ENCODE data around the gene ZNF280B. TPM values are rescaled to one million over a fixed set of nuclear protein-coding genes. Genes with fewer than 3 reads are reported as not detected.
"Not testable (repeated sequence)": the region's sequence is repeated elsewhere in the genome, so short reads cannot be mapped to it uniquely, and the experiment has no call there.

Gene ZNF280B
- total RNA-seq, 2 experiments from 2014 or later = 2.4 to 2.7 TPM

DNA sequence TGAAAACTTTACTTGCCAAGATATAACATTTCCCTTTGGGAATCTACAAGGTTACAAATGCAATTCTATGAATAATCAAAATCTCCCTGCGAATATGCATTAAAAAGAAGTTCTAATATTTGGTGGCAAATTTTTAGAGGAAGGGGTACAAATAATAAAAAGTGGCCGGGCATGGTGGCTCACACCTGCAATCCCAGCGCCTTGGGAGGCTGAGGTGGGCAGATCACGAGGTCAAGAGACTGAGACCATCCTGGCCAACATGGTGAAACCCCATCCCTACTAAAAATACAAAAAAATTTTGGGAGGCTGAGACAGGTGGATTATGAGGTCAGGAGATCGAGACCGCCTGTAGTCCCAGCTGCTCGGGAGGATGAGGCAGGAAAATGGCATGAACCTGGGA, 47.0 kb downstream of the ZNF280B start:
- DNase-seq = no peak
- H3K4me1 Mint-ChIP-seq = no peaks in the 10 kb centered on the region
- H3K27ac Mint-ChIP-seq = no peak overlapping the region
- no peak overlapping the region for H3K4me3 Mint-ChIP-seq
- ATAC-seq (ENCODE audit: low read depth) = no peak
- peaks cover 18% of the 10 kb centered on the region for H3K9me3 Mint-ChIP-seq
- POLR2A ChIA-PET = no interaction called here
- peaks cover 2% of the 10 kb centered on the region for H3K36me3 Mint-ChIP-seq
- peaks cover 23% of the 10 kb centered on the region for H3K27me3 Mint-ChIP-seq

- POLR2A ChIA-PET = no interaction called here
- no peak overlapping the region for H3K27ac Mint-ChIP-seq
- H3K9me3 Mint-ChIP-seq = peaks cover 18% of the 10 kb centered on the region
- H3K4me1 Mint-ChIP-seq = no peaks in the 10 kb centered on the region
- DNase-seq (no peak), ATAC-seq (ENCODE audit: low read depth) (no peak)
- no peak overlapping the region for H3K4me3 Mint-ChIP-seq
- peaks cover 2% of the 10 kb centered on the region for H3K36me3 Mint-ChIP-seq
- peaks cover 26% of the 10 kb centered on the region for H3K27me3 Mint-ChIP-seq
These were observed 47.4 kb downstream of the ZNF280B start for GRCh38 chr22:22461111-22461510.

GRCh38 chr22:22460635-22461034, 47.9 kb downstream of the ZNF280B start:
- H3K27me3 Mint-ChIP-seq = peaks cover 27% of the 10 kb centered on the region
- no peak overlapping the region for H3K27ac Mint-ChIP-seq

GRCh38 chr22:22460060-22460459, 48.5 kb downstream of the ZNF280B start:
- H3K27me3 Mint-ChIP-seq = peaks cover 28% of the 10 kb centered on the region
- DNase-seq = no peak
- H3K27ac Mint-ChIP-seq = no peak overlapping the region
- no peaks in the 10 kb centered on the region for H3K4me1 Mint-ChIP-seq
- POLR2A ChIA-PET = no interaction called here
- peaks cover 2% of the 10 kb centered on the region for H3K36me3 Mint-ChIP-seq
- no peak overlapping the region for H3K4me3 Mint-ChIP-seq
- H3K9me3 Mint-ChIP-seq = peaks cover 18% of the 10 kb centered on the region
- no peak for ATAC-seq (ENCODE audit: low read depth)

More at GRCh38 chr22:22460635-22461034, 47.9 kb downstream of the ZNF280B start:
- no peaks in the 10 kb centered on the region for H3K4me1 Mint-ChIP-seq
- DNase-seq (no peak), ATAC-seq (ENCODE audit: low read depth) (no peak)
- peaks cover 18% of the 10 kb centered on the region for H3K9me3 Mint-ChIP-seq
- peaks cover 2% of the 10 kb centered on the region for H3K36me3 Mint-ChIP-seq
- POLR2A ChIA-PET = no interaction called here
- no peak overlapping the region for H3K4me3 Mint-ChIP-seq

DNA sequence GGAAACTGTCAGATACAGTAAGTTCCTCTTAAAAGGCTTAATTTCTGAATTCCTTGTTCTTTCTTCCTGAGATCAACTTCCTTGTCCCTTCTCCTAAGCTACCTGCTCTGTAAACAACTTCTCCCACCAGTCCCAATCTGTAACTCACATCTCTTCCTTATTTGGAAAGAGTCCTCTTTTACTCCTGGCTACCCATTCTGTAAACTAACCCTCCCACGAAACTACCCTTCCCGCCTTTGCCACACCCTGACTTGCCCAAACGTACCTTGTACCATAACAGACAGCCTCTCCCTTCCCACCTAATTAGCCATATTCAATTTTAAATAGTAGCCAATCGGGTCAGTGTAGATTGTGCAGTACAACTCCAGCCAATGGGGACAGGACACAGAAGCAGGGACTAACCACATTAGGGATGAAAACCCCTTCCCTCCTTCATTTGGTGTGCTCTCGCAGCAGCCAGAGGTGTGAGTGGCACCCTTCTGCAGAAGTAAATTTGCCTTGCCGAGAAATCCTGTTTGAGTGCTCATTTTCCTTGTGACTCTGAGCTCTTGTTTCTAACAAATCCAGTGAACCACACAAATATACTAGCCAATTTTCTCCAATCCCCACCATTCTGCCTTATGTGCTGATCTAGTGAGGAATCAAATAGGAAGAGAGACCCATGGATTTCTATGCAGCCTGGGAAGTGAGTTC, 49.5 kb downstream of the ZNF280B start:
- no peak overlapping the region for H3K4me3 Mint-ChIP-seq
- H3K36me3 Mint-ChIP-seq = peaks cover 2% of the 10 kb centered on the region
- POLR2A ChIA-PET = no interaction called here
- H3K9me3 Mint-ChIP-seq = peaks cover 18% of the 10 kb centered on the region
- DNase-seq (no peak), ATAC-seq (ENCODE audit: low read depth) (no peak)
- H3K27ac Mint-ChIP-seq = no peak overlapping the region
- peaks cover 28% of the 10 kb centered on the region for H3K27me3 Mint-ChIP-seq
- H3K4me1 Mint-ChIP-seq = no peaks in the 10 kb centered on the region

DNA sequence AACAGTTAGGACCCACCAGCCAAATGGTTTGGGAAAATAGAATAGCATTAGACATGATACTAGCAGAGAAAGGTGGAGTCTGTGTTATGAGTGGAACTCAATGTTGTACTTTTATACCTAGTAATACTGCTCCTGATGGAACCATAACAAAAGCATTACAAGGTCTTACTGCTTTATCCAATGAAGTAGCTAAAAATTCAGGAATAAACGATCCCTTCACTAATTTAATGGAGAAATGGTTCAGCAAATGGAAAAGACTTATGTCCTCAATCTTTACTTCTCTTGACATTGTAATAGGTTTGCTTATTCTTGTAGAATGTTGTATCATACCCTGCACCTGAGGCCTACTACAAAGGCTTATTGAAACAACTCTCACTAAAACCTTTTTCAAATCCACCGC, 50.2 kb downstream of the ZNF280B start:
- no peak for DNase-seq
- POLR2A ChIA-PET = no interaction called here
- no peak overlapping the region for H3K27ac Mint-ChIP-seq
- ATAC-seq (ENCODE audit: low read depth) = no peak
- H3K36me3 Mint-ChIP-seq = peaks cover 2% of the 10 kb centered on the region
- H3K4me3 Mint-ChIP-seq = no peak overlapping the region
- H3K27me3 Mint-ChIP-seq = peaks cover 25% of the 10 kb centered on the region
- H3K9me3 Mint-ChIP-seq = peaks cover 19% of the 10 kb centered on the region
- peaks cover under 1% of the 10 kb centered on the region for H3K4me1 Mint-ChIP-seq

- no peak for DNase-seq
- H3K4me1 Mint-ChIP-seq = peaks cover 5% of the 10 kb centered on the region
- no peak for ATAC-seq (ENCODE audit: low read depth)
- peaks cover 38% of the 10 kb centered on the region for H3K27me3 Mint-ChIP-seq
- peaks cover 2% of the 10 kb centered on the region for H3K36me3 Mint-ChIP-seq
- H3K9me3 Mint-ChIP-seq = peaks cover 26% of the 10 kb centered on the region
- POLR2A ChIA-PET = no interaction called here
- H3K4me3 Mint-ChIP-seq = no peak overlapping the region
- H3K27ac Mint-ChIP-seq = no peak overlapping the region
These were observed 53.5 kb downstream of the ZNF280B start for GRCh38 chr22:22454997-22455396.

GRCh38 chr22:22452996-22453686, 55.4 kb downstream of the ZNF280B start:
- Mint-ChIP-seq H3K27me3 (peaks cover 50% of the 10 kb centered on the region), H3K9me3 (peaks cover 12% of the 10 kb centered on the region), H3K4me1 (peaks cover 5% of the 10 kb centered on the region), H3K27ac (no peak overlapping the region), H3K4me3 (no peak overlapping the region), H3K36me3 (no peaks in the 10 kb centered on the region)
- POLR2A ChIA-PET = no interaction called here
- no peak for ATAC-seq (ENCODE audit: low read depth)
- DNase-seq = no peak

DNA sequence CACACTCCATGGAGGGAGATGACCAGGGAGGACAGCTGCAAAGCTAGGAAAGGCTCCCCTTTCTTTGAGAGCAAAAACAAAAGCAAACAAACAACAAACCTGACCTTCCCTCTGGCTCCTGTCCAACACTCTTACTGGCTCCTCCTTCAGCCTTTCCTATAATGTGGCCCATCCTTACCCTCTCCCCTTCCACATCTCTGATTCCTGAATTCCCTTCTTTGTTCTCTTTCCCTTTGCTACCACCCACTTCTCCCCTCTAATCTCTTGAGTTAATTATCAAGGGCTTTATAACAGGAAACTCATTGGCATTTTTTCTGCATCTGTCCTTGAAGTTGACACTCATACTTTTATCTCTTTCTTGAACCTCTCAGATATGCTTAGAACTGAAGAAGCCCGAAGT, 56.3 kb downstream of the ZNF280B start:
- ATAC-seq (ENCODE audit: low read depth) = no peak

DNA sequence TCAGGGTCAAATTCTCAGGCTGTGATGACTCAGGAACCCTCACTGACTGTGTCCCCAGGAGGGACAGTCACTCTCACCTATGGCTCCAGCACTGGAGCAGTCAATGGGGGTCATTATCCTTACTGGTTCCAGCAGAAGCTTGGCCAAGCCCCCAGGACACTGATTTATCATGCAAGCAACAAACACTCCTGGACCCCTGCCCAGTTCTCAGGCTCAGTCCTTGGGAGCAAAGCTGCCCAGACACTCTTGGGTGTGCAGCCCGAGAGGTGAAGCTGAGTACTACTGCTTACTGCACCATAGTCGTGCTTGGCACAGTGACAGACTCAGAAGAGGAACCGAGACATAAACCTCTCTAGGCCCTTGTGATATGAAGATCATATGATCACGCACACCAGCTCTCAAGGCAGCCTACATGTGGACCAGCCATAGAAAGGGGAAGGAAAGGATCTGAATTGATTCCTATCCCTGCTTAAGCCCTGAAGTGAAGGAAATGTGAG, 58.2 kb downstream of the ZNF280B start:
- DNase-seq (no peak), ATAC-seq (ENCODE audit: low read depth) (no peak)
- Mint-ChIP-seq H3K27ac (no peak overlapping the region), H3K27me3 (peaks cover 52% of the 10 kb centered on the region), H3K9me3 (peaks cover 11% of the 10 kb centered on the region), H3K4me1 (peaks cover 5% of the 10 kb centered on the region), H3K4me3 (no peak overlapping the region), H3K36me3 (no peaks in the 10 kb centered on the region)
- POLR2A ChIA-PET = no interaction called here

More for the DNA sequence above, 56.3 kb downstream of the ZNF280B start:
- Mint-ChIP-seq H3K4me3 (no peak overlapping the region), H3K9me3 (peaks cover 11% of the 10 kb centered on the region), H3K4me1 (peaks cover 5% of the 10 kb centered on the region), H3K27me3 (peaks cover 50% of the 10 kb centered on the region), H3K27ac (no peak overlapping the region), H3K36me3 (no peaks in the 10 kb centered on the region)
- POLR2A ChIA-PET = no interaction called here
- no peak for DNase-seq

- Mint-ChIP-seq H3K9me3 (peaks cover 11% of the 10 kb centered on the region), H3K27me3 (peaks cover 56% of the 10 kb centered on the region), H3K36me3 (no peaks in the 10 kb centered on the region), H3K4me1 (peaks cover 5% of the 10 kb centered on the region), H3K4me3 (no peak overlapping the region), H3K27ac (no peak overlapping the region)
- POLR2A ChIA-PET = no interaction called here
- DNase-seq = no peak
- ATAC-seq (ENCODE audit: low read depth) = no peak
These were observed 58.7 kb downstream of the ZNF280B start for GRCh38 chr22:22449819-22450218.

- POLR2A ChIA-PET = no interaction called here
- no peak for DNase-seq
These were observed 62.0 kb downstream of the ZNF280B start for GRCh38 chr22:22446517-22446916.

DNA sequence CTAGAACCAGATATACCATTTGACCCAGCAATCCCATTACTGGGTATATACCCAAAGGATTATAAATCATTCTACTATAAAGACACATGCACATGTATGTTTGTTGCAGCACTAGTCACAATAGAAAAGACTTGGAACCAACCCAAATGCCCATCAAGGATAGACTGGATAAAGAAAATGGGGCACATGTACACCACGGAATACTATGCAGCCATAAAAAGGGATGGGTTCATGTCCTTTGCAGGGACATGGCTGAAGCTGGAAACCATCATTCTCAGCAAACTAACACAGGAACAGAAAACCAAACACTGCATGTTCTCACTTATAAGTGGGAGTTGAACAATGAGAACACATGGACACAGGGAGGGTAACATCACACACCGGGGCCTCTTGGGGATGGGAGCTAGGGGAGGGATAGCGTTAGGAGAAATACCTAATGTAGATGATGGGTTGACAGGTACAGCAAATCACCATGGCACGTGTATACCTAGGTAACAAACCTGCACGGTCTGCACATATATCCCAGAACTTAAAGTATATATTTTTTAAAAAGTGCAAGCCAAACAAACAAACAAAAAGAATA, 64.4 kb downstream of the ZNF280B start:
- H3K27me3 Mint-ChIP-seq = peaks cover 41% of the 10 kb centered on the region
- ATAC-seq (ENCODE audit: low read depth); H3K27ac Mint-ChIP-seq; H3K4me3 Mint-ChIP-seq; H3K4me1 Mint-ChIP-seq; H3K9me3 Mint-ChIP-seq; POLR2A ChIA-PET; DNase-seq; H3K36me3 Mint-ChIP-seq: not testable (repeated sequence)

More at GRCh38 chr22:22446517-22446916, 62.0 kb downstream of the ZNF280B start:
- Mint-ChIP-seq H3K4me1 (no peaks in the 10 kb centered on the region), H3K36me3 (no peaks in the 10 kb centered on the region), H3K27me3 (peaks cover 48% of the 10 kb centered on the region), H3K27ac (no peak overlapping the region), H3K4me3 (no peak overlapping the region), H3K9me3 (no peaks in the 10 kb centered on the region)
- no peak for ATAC-seq (ENCODE audit: low read depth)
